IPS DF 19.7 (cell line): ENCODE data around the gene EXPH5.
"Not testable (repeated sequence)": the region's sequence is repeated elsewhere in the genome, so short reads cannot be mapped to it uniquely, and the experiment has no call there.

ENCODE experiments used
- DNase-seq: peaks from one replicate; pipeline ENCODE4 v3.0.0-alpha.2; 2013; ENCODE audit warnings: low read depth, low spot score

Gene EXPH5, protein sequence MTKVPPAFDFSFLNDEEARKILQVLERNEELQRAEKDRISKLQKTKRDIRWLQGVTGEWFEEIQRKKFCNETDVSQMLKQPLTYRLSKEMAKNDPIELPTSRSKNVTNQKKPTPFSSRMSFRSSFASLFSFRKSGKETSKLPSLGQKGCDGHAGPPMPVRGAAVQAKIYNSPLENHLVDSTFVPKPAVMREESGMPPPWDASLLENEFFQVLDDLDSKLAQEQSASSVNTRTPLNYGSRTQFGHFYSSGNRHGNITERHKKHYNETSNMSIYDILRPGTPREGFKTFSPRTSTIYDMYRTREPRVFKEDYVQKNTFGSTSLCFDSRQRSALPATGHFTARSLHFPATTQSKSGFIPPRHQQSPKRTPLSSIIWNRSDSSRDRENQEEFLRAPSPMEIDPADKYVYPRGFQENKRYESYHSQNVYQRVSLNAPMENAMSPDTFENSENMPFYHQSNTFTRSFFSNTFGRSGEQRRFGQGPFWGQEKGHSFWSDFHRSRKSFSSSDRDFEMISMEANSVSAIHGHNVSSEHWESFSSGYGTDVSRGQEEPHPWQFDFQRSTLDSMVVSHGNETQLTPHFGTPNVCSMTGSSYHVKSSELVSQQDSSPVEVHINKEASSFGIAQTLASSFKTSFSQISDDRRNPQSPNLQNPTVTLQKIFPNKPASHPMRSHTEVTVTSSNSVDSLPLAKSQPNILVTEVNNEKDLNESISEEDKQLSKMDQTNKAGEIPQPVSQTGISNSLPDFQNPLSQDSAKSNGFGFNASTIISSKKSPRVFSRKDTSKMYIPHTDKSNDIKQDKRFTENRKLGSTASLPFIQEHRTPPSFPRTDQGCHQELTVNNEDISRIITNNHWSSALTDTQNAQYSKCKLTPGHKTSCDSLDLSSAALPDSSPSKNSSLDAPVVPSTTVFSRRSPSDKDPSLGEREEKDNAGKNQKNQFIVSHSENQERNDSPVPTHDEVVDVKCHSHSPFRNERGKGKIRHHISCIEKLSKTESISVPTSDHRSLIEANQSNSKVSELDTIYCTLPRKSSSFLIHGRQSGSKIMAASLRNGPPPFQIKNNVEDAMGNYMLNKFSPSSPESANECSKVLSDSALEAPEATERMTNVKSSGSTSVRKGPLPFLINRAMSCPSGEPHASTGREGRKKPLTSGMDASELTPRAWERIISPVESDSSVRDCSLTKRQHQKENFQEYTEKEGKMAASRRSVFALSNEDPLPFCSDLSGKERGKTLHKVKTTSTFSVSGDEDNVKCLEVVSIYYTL (N-terminal part only)

DNA sequence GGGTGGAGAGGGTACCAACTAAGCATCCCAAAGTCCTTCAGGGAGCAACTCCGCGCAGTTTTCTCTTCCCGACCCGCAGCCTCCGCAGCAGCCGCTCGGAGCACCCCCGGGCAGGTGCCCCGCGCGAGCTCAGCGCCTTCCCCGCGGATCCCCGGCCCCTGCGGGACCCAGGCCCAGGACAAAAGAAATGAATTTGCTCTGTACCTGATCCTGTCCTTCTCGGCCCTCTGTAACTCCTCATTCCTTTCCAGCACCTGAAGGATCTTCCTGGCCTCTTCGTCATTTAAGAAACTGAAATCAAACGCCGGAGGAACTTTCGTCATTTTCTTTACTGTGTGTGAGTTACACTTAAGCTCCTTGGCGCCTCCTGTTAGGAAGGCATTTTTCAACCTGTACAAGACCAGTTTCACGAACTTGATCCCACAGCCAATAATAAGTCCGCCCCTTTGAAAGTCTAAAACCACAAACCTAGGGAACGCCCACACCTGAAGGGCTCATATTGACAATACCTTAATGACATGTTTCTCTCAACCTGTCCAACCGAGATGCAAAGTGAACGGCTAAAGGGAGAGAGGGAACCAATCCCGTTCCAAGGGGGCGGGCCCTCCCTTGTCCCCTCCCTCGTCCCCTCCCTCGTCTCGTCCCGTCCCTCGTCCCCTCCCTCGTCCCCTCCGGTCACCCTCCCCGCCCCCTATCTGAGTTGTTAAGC is at the start of gene EXPH5:
TSS of gene EXPH5 (minus strand) at position 555 of the 709 bp plus-strand sequence. CDS start at position 323, 232 bp downstream.
- peak; percentile 93 for DNase-seq

DNA sequence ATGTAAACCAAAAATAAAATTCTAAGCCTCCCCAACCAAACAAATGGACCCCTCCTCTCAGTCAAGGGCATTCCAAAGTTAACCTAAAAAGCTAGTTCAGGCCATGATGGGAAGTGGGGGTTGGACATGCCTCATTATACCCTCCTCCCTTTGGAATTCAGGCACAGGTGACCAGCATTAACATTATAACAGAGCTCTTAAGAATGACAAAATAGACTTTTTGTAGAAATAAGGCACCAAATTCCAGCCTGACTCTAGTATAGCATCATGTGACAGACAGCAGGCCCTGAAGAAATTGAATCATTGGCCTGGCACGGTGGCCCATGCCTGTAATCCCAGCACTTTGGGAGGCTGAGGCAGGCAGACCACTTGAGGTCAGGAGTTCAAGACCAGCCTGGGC is 48.2 kb upstream of the EXPH5 start:
- DNase-seq = not testable (repeated sequence)

DNA sequence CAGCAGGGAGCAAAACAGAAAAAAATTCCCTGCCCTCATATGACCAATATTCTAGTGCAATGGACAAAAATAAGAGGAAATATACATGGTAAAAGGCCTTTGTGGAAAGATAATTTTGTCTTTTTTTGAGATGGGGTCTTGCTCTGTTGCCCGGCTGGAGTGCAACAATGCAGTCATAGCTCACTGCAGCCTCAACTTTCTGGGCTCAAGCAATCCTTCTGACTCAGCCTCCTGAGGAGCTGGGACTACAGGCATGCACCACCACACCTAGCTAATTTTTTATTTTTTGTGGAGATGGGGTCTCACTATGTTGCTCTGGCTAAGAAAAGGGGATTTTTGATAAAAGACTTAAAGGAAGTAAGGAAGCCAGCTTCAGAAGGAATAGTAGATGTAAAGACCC is 45.6 kb upstream of the EXPH5 start:
- no peak for DNase-seq

DNA sequence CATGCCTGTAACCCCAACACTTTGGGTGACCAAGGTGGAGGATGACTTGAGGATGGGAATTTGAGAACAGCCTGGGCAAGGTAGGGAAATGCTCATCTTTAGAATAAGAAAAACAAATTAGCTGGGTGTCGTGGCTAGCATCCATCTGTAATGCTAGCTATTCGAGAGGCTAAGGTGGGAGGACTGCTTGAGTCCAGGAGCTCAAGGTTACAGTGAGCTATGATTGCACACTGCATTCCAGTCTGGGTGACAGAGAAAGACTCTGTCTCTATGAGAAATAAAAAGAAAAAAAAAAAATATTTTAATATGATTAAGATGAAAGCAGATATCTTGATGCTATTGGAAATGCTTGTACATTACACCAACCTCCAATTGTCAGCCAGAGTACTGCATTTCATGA is 42.7 kb upstream of the EXPH5 start:
- DNase-seq = no peak

DNA sequence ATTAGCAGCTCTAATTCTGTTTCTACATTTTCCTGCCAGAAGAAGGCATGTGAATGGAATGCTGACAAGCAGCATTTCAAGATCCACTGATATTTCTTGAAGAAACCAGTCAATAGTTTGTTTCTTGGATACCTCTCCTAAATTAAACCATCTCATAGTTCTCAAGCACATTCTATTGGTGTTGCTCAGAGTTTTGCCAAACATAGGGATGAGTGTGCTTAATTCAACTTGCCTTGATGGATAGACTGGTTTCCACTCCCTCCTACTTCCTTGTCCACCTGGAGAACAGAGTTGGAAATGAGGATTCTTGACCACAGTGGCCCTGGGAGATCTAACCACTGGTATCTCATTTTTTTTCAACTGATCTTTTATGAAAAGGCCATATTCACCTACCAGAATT is 41.5 kb upstream of the EXPH5 start:
- no peak for DNase-seq

DNA sequence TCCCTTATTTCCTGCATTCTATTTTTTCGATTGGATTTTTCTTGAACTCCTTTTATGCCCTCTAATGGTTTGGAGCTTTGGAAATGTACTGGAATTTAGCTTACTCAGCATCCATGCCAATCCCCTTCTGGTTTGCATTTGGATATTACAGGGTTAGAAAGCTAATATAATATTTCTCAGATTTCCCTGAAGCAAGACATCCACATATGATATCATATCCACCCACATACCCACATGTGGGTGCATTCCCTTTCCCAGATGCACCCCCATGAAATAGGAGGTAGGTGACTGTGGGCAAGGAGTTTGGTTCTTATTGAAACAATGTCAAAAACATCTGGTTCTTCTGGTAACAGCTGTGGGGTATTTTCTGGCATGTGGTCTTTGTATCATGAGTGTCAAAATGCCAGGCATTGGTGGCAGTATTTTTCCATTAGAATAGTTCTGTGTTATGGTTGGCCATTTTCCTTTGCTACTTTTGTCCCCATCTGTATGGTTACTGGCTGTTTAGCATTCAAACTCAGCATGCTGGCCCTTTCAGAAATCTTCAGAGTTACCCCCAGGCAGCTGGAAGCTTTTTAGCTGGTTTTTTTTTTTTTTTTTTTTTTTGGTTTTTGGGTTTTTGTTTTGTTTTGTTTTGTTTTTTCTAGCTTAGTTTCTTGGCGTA is 38.6 kb upstream of the EXPH5 start:
- no peak for DNase-seq

DNA sequence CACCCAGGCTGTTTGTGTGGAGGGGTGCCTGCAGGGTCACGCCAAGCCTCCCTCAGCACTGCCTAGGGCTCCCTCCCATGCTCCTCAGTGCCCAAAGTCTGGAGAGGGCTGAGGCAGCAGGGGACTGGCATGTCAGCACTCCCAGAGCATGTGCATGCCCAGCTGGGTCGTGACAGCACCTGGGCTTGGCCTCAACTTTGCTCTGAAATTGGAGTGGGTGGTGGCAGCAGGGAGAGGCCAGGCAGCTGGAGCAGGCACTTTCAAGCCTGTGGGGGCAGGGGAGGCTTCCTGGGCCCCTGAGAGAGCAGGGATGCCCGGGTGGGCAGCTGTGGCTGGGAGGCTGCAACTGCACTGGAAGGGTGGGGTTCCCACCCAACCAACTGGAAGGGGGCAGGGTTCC is 35.7 kb upstream of the EXPH5 start:
- DNase-seq = no peak

DNA sequence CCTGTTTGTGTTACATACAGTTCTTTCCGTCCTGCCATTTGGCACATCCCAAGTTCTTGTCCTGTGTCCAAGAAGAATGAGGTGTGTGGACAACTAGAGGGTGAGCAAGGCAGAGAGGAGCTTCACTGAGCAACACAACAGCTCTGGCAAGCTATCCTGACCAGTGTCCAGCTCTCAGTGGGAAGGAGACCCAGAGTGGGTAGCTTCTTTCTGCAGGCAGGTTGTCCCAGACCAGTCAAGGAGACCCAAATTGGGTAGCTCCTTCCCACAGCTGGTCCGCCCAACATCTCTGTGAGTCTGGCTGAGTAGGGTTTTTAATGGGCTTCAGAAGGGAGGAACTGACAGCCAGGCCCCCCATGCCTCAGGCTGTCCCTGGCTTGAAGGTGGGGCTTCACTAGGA is 35.2 kb upstream of the EXPH5 start:
- no peak for DNase-seq

DNA sequence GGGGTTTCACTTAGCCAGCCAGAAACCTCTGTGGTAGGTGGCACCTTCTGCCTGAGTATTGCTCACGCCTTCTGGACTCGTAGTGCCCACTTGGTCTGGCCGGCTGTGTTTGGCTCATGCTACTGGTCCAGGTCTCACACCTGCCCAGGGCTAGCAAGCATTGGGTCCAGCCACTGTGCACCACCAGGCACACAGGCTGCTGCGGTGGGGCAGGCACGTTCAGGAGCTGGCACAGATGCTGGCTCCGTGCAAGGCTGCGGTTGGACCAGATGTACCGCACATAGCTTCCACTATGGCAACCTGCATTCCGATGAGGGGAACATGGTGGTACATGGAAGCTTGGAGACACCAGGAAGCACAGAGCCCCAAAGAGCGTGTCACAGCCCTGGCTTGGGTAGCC is 34.8 kb upstream of the EXPH5 start:
- no peak for DNase-seq

DNA sequence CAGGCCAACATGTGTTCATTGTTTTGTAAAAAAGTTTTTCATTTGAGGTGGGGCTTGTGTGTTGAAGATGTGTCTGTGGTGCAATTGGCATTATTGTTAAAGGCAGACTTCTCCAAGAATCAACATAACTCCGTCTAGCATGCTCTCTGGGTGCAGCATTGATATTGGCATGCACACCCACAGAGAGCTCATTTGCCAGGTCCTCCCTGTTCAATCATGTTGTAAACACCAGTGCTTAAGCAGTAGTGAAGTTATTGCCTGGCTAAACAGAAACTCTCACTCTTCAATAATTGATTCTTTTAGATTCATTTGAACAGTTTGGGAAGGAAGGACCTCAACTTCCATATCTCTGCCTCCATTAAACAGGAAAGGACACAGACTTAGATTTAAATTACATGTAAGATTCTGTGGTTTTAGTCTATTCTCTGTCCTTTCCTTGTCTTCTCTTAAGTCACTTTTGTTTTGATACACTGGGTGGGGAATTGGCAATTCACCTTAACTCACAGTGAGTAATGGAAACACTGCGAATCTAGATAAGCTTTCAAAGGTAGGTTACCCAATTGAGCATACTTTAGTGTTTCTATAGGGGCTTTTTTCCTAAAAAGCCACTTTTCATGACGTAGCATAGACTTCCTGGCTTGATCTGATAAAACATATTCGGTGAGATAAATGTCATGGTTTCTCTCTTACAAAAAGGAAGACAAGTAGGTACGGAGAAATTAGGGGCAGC is 30.8 kb upstream of the EXPH5 start:
- DNase-seq = no peak

DNA sequence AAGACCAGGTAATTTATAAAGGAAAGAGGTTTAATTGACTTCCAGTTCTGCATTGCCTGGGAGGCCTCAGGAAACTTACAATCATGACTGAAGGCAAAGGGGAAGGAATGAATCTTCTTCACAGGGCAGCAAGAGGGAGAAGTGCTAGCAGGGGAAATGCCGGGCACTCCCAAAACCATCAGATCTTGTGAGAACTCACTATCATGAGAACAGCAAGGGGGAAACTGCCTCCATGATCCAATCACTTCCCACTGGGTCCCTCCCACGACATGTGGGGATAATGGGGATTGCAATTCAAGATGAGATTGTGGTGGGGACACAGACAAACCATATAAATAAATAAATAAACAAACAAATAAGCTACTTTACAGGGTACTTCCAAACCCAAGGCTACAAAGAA is 28.8 kb upstream of the EXPH5 start:
- no peak for DNase-seq

DNA sequence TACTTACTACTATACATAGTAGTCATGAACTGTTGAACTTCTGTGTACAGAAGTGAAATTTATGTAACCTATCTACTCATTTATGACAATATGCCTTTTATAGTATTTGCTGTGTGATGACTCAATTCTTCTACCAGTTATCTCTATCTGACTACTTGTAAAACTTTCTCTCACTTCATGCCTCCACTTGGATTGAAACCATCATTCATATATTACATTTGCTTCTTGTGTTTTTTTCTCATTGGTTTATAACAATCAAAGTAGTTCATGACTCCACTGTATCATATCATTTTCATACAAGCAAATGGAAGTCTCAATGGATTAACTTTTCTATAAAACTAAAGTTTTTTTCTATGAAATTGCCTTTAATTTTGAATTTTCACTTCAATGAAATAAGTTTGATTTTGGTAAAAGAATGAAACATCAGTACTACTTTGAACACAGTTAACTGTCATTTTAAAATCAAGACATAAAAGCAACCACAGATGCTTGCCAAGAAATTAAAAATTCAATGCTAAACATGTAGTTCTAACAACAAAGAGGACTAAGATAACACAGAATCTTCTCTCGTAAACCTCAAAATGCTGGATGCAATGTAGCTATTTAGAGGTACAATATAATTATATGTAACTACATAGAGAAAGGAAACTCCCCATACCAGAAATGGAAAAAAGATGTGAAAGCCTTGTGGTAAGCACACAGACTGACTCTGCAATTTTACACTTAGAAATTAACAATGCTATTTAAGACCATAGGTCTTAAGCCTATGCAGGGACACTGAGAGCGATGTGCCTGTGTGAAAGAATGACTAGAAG is 27.6 kb upstream of the EXPH5 start:
- DNase-seq = no peak

DNA sequence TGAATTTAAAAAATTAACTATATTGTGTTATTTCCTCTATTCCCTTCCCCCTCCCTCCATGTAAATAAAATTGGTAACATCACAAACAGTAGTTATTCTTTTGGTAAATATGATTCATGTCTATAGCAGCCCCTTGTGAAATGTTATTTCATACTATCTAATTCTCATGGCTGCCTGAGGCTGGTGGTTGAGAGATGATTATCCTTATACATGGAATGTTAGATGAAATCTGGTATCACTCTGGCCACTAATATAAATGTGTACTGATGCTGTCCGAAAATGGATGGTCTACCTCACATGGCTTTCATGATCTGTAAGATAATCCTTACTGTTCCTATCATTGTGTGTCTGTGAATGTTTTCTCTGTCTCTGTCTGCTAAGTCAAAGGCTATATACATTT is 25.0 kb upstream of the EXPH5 start:
- DNase-seq = no peak

DNA sequence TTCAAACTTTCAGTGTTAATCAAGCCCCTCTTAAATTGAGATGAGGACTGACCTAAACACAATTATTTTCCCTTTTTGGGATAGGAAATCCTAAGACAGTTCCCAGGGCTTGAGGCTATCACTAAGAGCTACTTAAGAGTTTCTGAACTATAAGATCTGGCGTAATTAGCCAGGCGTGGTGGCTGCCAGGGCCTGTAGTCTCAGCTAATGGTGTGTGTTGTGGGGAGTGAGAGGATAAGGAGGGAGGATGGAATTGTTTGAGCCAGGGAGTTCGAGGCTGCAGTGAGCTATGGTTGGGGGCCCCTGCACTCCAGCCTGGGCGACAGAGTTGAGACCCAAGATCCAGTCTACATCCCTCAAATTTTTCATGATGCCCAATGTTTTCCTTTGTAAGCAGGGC is 23.5 kb upstream of the EXPH5 start:
- DNase-seq = no peak

DNA sequence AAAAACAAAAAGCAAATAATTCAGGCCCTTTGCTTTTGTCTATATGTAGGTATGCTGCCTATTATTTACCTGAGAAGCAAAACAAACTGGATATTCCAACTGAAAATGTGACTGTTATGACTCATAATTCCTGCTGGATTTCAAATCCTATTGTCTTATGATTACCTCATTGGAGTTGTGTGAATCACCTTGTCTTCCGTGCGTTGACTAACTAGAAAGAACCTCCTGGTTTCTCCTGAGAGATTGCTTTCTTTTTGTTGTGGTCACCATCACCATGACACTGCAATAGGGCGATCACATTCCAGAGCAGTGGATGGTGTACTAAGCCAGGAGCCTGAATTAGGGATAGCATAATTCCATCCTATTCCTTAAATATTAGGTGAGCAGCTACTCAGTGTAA is 23.0 kb upstream of the EXPH5 start:
- no peak for DNase-seq

DNA sequence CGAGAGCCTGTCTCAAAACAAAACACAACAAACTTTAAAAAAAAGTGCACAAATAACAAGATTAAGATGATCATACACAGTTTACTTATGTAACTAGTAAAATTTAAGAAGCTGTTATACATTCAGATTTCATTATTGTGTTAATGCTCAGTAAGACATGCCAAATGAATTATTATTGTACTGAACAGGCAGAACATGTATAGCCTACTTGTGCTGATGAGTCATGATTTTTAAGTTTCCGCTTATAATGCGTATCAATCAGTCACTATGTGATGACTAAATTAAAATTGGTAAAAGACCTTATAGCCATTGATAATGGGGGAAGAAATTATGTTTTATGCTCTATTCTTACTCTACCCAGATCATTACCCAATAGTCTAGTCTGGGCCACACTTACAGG is 20.5 kb upstream of the EXPH5 start:
- DNase-seq = no peak

DNA sequence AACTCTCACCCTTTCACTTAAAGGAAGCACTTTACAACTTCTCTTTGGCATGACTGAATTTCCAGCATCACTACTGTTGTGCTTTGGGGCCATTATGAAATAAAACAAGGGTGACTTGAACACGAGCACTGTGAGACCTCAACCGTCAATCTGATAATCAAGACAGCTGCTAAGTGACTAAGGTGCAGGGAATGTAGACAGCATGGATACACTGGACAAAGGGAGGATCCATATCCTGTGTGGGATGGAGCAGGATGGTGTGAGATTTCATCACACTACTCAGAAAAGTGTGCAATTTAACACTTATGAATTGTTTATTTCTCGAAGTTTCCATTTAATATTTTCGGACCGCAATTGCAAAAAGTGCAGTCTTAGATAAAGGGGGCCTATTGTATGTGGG is 16.1 kb upstream of the EXPH5 start:
- DNase-seq = no peak

DNA sequence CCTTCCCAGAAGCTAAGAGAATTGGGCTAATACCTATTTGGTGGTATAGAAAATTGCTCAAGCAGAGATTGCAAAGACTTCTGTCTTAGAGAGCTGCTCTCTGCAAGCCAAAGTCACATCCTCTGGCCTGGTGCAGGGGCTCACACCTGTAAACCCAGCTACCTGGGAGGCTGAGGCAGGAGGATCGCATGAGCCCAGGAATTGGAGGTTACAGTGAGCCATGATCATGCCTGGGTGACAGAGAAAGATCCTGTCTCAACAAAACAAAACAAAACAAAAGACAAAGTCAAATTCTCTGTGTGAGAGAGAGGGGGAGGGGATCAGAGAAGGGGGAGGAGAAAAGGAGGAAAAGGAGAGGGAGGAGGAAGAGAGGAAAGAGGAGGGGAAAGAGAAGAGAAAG is 15.0 kb upstream of the EXPH5 start:
- DNase-seq = no peak

DNA sequence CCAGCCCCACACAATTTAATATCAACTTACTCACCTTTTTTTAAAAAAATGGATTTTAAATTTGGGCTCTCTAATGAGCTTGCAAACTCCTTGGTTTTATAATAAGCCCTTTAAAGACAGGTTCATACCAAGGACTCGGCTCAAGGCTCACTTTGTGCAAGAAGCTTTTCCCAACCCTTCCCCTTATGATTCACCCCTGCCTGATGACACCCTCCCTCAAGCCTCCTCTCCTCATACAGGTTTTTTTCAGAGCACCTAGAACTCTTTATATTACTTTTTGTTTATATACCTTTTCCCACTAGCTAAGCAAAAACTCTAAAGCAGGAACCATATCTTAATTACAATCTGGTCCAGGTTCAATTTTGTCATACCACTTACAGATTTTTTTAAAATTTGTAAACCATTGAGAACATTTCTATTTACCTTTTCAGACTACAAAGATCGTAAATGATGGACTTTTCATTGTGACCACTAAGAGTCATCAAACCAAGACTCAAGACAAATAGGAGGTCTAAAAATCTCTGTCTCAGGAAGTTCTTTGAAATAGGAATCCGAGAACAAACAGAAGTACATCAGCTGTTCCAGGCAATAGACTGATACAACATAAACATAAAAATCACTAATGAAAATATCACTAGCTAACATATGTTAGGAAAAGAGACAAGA is 13.1 kb upstream of the EXPH5 start:
- DNase-seq = no peak
